ENCODE measurements around the gene GPR161.

- TF ChIP-seq CTCF (IDR thresholded peaks at IDR 0.05) (no peak), POLR2A (IDR thresholded peaks at IDR 0.05) (no peak)
Measured at GRCh38 chr1:168134642-168135041, 2.1 kb downstream of the GPR161 start.
